MM.1S (cell line): ENCODE data around the gene HSPA2.

Experiments
- DNase-seq: peaks from one replicate; pipeline ENCODE4 v3.0.0-alpha.2; 2015
- H2AFZ ChIP-seq: fragments of 300-600 bp; sonication (generic); 2 replicates; pipeline ENCODE4 v1.6.0; 2016; ENCODE audit warnings: antibody characterized with exemption, low read length
- H3F3A ChIP-seq: fragments of 300-600 bp; sonication (generic); 2 replicates; pipeline ENCODE4 v1.6.1; 2016; ENCODE audit warnings: mild to moderate bottlenecking, antibody characterized with exemption, low read length, moderate library complexity, mixed read lengths; ENCODE audit not compliant: insufficient read depth
- H3K27ac ChIP-seq: fragments of 300-600 bp; sonication (generic); 2 replicates; pipeline ENCODE4 v1.5.1; 2016; ENCODE audit warnings: mild to moderate bottlenecking, low read length
- H3K27me3 ChIP-seq: fragments of 300-600 bp; sonication (generic); replicated peaks from 2 replicates; pipeline ENCODE4 v1.6.0; 2016; ENCODE audit warnings: low read length; ENCODE audit not compliant: insufficient read depth
- H3K36me3 ChIP-seq: fragments of 300-600 bp; sonication (generic); replicated peaks from 2 replicates; pipeline ENCODE4 v1.6.1; 2016; ENCODE audit warnings: mild to moderate bottlenecking, low read length, mixed read lengths; ENCODE audit not compliant: insufficient read depth
- H3K4me1 ChIP-seq: fragments of 300-600 bp; sonication (generic); 2 replicates; pipeline ENCODE4 v1.6.1; 2016; ENCODE audit warnings: low read length, mixed read lengths
- H3K4me2 ChIP-seq: fragments of 300-600 bp; sonication (generic); 2 replicates; pipeline ENCODE4 v1.6.0; 2016; ENCODE audit warnings: low read depth, low read length
- H3K4me3 ChIP-seq: fragments of 300-600 bp; sonication (generic); 2 replicates; pipeline ENCODE4 v1.5.1; 2016; ENCODE audit warnings: low read length, mixed read lengths
- H3K79me2 ChIP-seq: fragments of 300-600 bp; sonication (generic); 2 replicates; pipeline ENCODE4 v1.6.1; 2016; ENCODE audit warnings: mixed run types, low read length, mixed read lengths
- H3K9ac ChIP-seq: fragments of 300-600 bp; sonication (generic); 2 replicates; pipeline ENCODE4 v1.6.1; 2016; ENCODE audit warnings: low read length, mixed read lengths
- H3K9me2 ChIP-seq: fragments of 300-600 bp; sonication (generic); replicated peaks from 2 replicates; pipeline ENCODE4 v1.6.1; 2016; ENCODE audit warnings: mild to moderate bottlenecking, low read length, mixed read lengths; ENCODE audit not compliant: insufficient read depth
- H3K9me3 ChIP-seq: fragments of 300-600 bp; sonication (generic); replicated peaks from 2 replicates; pipeline ENCODE4 v1.6.1; 2016; ENCODE audit warnings: mild to moderate bottlenecking, low read length, mixed read lengths; ENCODE audit not compliant: insufficient read depth
- H4K20me1 ChIP-seq: fragments of 300-600 bp; sonication (generic); 2 replicates; pipeline ENCODE4 v1.6.1; 2016; ENCODE audit warnings: mild to moderate bottlenecking, low read length, moderate library complexity, mixed read lengths; ENCODE audit not compliant: insufficient read depth
- EZH2 ChIP-seq: fragments of 300-600 bp; sonication (generic); optimal IDR thresholded peaks from 2 replicates; pipeline ENCODE3; 2017; ENCODE audit warnings: low read depth, mild to moderate bottlenecking, antibody characterized with exemption, low read length, mixed read lengths
- EZH2phosphoT487 ChIP-seq: fragments of 300-600 bp; sonication (generic); IDR thresholded peaks from 2 replicates; pipeline ENCODE4 v1.6.1; 2018; ENCODE audit warnings: antibody characterized with exemption, low read length
- TF ChIP-seq, protein P1 (sequence below): fragments of 300-600 bp; sonication (generic); IDR thresholded peaks from 2 replicates; pipeline ENCODE4 v1.5.1; 2016; ENCODE audit warnings: antibody characterized with exemption, low read length, mixed read lengths

Gene HSPA2

DNA sequence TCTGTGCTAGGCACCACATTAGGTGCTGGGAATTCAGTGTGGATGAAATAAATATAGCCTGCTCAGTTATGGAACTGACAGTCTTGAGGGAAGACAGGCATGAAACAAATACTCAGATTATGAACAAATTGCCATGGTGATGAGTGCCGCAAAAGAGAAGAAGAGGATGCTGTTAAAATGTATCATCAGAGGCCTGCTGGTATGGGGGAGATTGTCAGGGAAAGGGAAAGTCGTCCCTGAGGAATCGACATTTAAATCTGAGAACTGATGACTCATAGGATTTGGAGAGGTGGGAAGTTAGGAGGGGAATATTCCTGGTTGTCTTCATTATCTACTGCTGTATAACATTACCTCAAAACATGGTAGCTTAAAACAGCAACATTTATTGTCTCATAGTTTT is 51.3 kb downstream of the HSPA2 start:
- H3K9me3 ChIP-seq, result no peaks in the 10 kb centered on the region
- TF ChIP-seq, protein P1, sequence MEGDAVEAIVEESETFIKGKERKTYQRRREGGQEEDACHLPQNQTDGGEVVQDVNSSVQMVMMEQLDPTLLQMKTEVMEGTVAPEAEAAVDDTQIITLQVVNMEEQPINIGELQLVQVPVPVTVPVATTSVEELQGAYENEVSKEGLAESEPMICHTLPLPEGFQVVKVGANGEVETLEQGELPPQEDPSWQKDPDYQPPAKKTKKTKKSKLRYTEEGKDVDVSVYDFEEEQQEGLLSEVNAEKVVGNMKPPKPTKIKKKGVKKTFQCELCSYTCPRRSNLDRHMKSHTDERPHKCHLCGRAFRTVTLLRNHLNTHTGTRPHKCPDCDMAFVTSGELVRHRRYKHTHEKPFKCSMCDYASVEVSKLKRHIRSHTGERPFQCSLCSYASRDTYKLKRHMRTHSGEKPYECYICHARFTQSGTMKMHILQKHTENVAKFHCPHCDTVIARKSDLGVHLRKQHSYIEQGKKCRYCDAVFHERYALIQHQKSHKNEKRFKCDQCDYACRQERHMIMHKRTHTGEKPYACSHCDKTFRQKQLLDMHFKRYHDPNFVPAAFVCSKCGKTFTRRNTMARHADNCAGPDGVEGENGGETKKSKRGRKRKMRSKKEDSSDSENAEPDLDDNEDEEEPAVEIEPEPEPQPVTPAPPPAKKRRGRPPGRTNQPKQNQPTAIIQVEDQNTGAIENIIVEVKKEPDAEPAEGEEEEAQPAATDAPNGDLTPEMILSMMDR, result no peak
- TF ChIP-seq EZH2phosphoT487, result no peak
- TF ChIP-seq EZH2, result no peak
- H2AFZ ChIP-seq, result no peak overlapping the region
- no peak overlapping the region for H3K9ac ChIP-seq
- no peak overlapping the region for H3K4me3 ChIP-seq
- no peaks in the 10 kb centered on the region for H3K27me3 ChIP-seq
- H3K4me1 ChIP-seq, result 0 out of 2 replicates have a peak, but pooled peaks cover 8% of the 10 kb centered on the region
- no peaks in the 10 kb centered on the region for H3K79me2 ChIP-seq
- H3K27ac ChIP-seq, result no peak overlapping the region
- H3F3A ChIP-seq, result no peaks in the 10 kb centered on the region
- H3K4me2 ChIP-seq, result no peak overlapping the region
- H4K20me1 ChIP-seq, result no peaks in the 10 kb centered on the region
- no peak for DNase-seq
- H3K36me3 ChIP-seq, result no peaks in the 10 kb centered on the region
- no peaks in the 10 kb centered on the region for H3K9me2 ChIP-seq
